T-cell (primary cell): ENCODE results near the gene PLD4. TPM values are rescaled to one million over a fixed set of nuclear protein-coding genes. Genes with fewer than 3 reads are reported as not detected.

Experiments
- ATAC-seq, 4 experiments: fragments of 200-7000 bp in 3 of 4; fragments of 150-1000 bp in 1 of 4; cut with Tn5 transposase; replicated peaks in 1 of 4; 1 replicate in 3 of 4; 2 replicates in 1 of 4; pipeline ENCODE4 v1.10.0; 2021; ENCODE audit warnings: moderate library complexity in 3 of 4, mild to moderate bottlenecking in 2 of 4, moderate number of reproducible peaks in 1 of 4
- CTCF ChIA-PET, 2 donors: fragments of 300-600 bp; sonication (Branson Sonifier 250); formaldehyde crosslinking; loops; one replicate each; lab custom pipeline; 2022; ENCODE audit warnings: antibody characterized with exemption in 2 of 2; lab: Charles Lee
- POLR2A ChIA-PET, 2 donors: fragments of 300-600 bp; sonication (Branson Sonifier 250); formaldehyde crosslinking; loops; one replicate each; lab custom pipeline; 2022; ENCODE audit warnings: antibody characterized with exemption in 2 of 2; lab: Charles Lee
- DNase-seq, 35 experiments: peaks; one replicate each; pipeline versions ENCODE4 v3.0.0 to v3.0.0-alpha.2; 2013 to 2023
- H3K27ac ChIP-seq: one replicate; pipeline ENCODE4 v1.5.1; 2013; ENCODE audit warnings: low read length
- H3K27me3 ChIP-seq, 2 experiments: replicated peaks in 1 of 2; 1 replicate in 1 of 2; 2 replicates in 1 of 2; pipeline versions ENCODE4 v1.6.1 to v1.7.0; 2013; ENCODE audit warnings: low read length in 1 of 2, mixed read lengths in 1 of 2; ENCODE audit not compliant: control insufficient read depth in 2 of 2, insufficient read depth in 2 of 2; ENCODE audit errors: extremely low read depth in 1 of 2
- H3K36me3 ChIP-seq, 2 donors: 1 replicate in 1 of 2; 2 replicates in 1 of 2; pipeline versions ENCODE4 v1.6.1 to v1.7.0; 2013; ENCODE audit warnings: low read length in 1 of 2; ENCODE audit not compliant: control insufficient read depth in 2 of 2, insufficient read depth in 1 of 2; ENCODE audit errors: extremely low read depth in 1 of 2
- H3K4me1 ChIP-seq, 2 experiments: 1 replicate in 1 of 2; 2 replicates in 1 of 2; pipeline versions ENCODE4 v1.6.1 to v1.7.0; 2013; ENCODE audit warnings: low read length in 2 of 2, mixed read lengths in 1 of 2; ENCODE audit not compliant: insufficient read depth in 2 of 2, control insufficient read depth in 1 of 2; ENCODE audit errors: extremely low read depth in 1 of 2
- H3K4me3 ChIP-seq, 2 donors: 1 replicate in 1 of 2; 2 replicates in 1 of 2; pipeline versions ENCODE4 v1.5.1 to v1.7.0; 2013; ENCODE audit warnings: mild to moderate bottlenecking in 2 of 2, low read length in 1 of 2, moderate library complexity in 1 of 2; ENCODE audit not compliant: control insufficient read depth in 1 of 2; ENCODE audit errors: extremely low read depth in 1 of 2
- H3K9me3 ChIP-seq: 2 replicates; pipeline ENCODE4 v1.7.0; 2013
- H3K27ac Mint-ChIP-seq, 2 donors: one replicate each; pipeline ENCODE4 v1.8.0; 2020 to 2021; ENCODE audit warnings: mild to moderate bottlenecking in 2 of 2, mixed read lengths in 2 of 2
- H3K27me3 Mint-ChIP-seq, 2 donors: one replicate each; pipeline ENCODE4 v1.8.0; 2021 to 2022; ENCODE audit warnings: mixed read lengths in 2 of 2
- H3K36me3 Mint-ChIP-seq: one replicate; pipeline ENCODE4 v1.8.0; 2021; ENCODE audit warnings: mixed read lengths
- H3K4me1 Mint-ChIP-seq, 3 donors: one replicate each; pipeline ENCODE4 v1.8.0; 2020 to 2022; ENCODE audit warnings: mixed read lengths in 3 of 3, mild to moderate bottlenecking in 1 of 3
- H3K4me3 Mint-ChIP-seq, 3 donors: one replicate each; pipeline ENCODE4 v1.8.0; 2020 to 2022; ENCODE audit warnings: mild to moderate bottlenecking in 3 of 3, mixed read lengths in 3 of 3, moderate library complexity in 3 of 3
- H3K9me3 Mint-ChIP-seq, 3 donors: one replicate each; pipeline ENCODE4 v1.8.0; 2020 to 2022; ENCODE audit warnings: mixed read lengths in 3 of 3
- WGBS: methylation state at CpG from one replicate; pipeline ENCODE4 v1.1.5; 2013; ENCODE audit warnings: missing lambda C conversion rate; ENCODE audit not compliant: insufficient coverage; 5-methylcytosine and 5-hydroxymethylcytosine counted together
- total RNA-seq, 35 experiments: library from RNA in 6 of 35; stranded (reverse) in 6 of 35; fragments of 120-200 nt in 1 of 35; gene quantifications; one replicate each; pipeline versions ENCODE4 v1.2.1 to v1.2.4 and lab custom pipeline; 2013 to 2026

Gene PLD4
- total RNA-seq, 5 donors from 2014 or later (not counting 1 experiment from before 2014, with no cell fraction given), result 0.65 to 4.9 (median 3.9) TPM

GRCh38 chr14:104981699-104982541 lies 57.2 kb downstream of the PLD4 start:
- Mint-ChIP-seq H3K4me3 (no peak overlapping the region), H3K9me3 (no peaks in the 10 kb centered on the region), H3K4me1 (peaks cover 9 to 17% (median 11%) of the 10 kb centered on the region in 3 donors), H3K27ac (no peak overlapping the region), H3K27me3 (peaks cover 9 to 12% of the 10 kb centered on the region in 2 donors), H3K36me3 (no peaks in the 10 kb centered on the region)
- CTCF ChIA-PET, result interaction anchor here in 1 of 2 donors (0.6 kb wide), 1 partner anchor 63 kb away, joined by 4 read pairs; no protein-coding TSS in a partner anchor
- H3K4me3 ChIP-seq, result no peak overlapping the region
- no peaks in the 10 kb centered on the region for H3K9me3 ChIP-seq
- 80% methylated on average over 14 of the region's 17 CpGs for WGBS
- POLR2A ChIA-PET, result no interaction called here
- H3K27ac ChIP-seq, result no peak overlapping the region
- peaks cover 0 to 26% of the 10 kb centered on the region in 2 experiments for H3K4me1 ChIP-seq
- ATAC-seq (no peak), DNase-seq (no peak)
- peaks cover 0 to 35% of the 10 kb centered on the region in 2 experiments for H3K27me3 ChIP-seq
- H3K36me3 ChIP-seq, result no peaks in the 10 kb centered on the region

GRCh38 chr14:104982548-104983230 lies 58.0 kb downstream of the PLD4 start:
- Histone ChIP-seq H3K36me3 (no peaks in the 10 kb centered on the region), H3K27ac (no peak overlapping the region), H3K9me3 (no peaks in the 10 kb centered on the region), H3K4me3 (no peak overlapping the region), H3K27me3 (peaks cover 0 to 31% of the 10 kb centered on the region in 2 experiments), H3K4me1 (peaks cover 0 to 19% of the 10 kb centered on the region in 2 experiments)
- Mint-ChIP-seq H3K4me1 (peaks cover 4 to 16% (median 9%) of the 10 kb centered on the region in 3 donors), H3K9me3 (no peaks in the 10 kb centered on the region), H3K36me3 (no peaks in the 10 kb centered on the region), H3K4me3 (no peak overlapping the region), H3K27me3 (peaks cover 7 to 9% of the 10 kb centered on the region in 2 donors), H3K27ac (no peak overlapping the region)
- DNase-seq, result peak in 1 of 35 experiments; percentile 21
- 84% methylated on average over 7 of the region's 10 CpGs for whole genome bisulfite sequencing
- no peak for ATAC-seq
- POLR2A ChIA-PET, result no interaction called here
- CTCF ChIA-PET, result no interaction called here

Other genes with a start within 250 kb of the PLD4 start
- gene INF2, start 235.3 kb upstream of the PLD4 start, total RNA-seq, result 100 to 1,000 TPM in 2 of 5 donors, 10 to 100 TPM in 3; 72.7 to 128 (median 83.7) TPM
- 1 to 10 TPM; 2.4 to 5.7 (median 3.5) TPM for gene ADSS1, start 200.7 kb upstream of the PLD4 start, total RNA-seq
- gene SIVA1, start 171.7 kb upstream of the PLD4 start, total RNA-seq, result 10 to 100 TPM; 62.3 to 93.5 (median 79.5) TPM
- gene AKT1, start 129.1 kb upstream of the PLD4 start, total RNA-seq, result 100 to 1,000 TPM in 2 of 5 donors, 10 to 100 TPM in 3; 68.4 to 113 (median 99.7) TPM
- 10 to 100 TPM in 1 of 5 donors, 1 to 10 TPM in 4; 3.5 to 10.5 (median 9.4) TPM for gene ZBTB42, start 123.8 kb upstream of the PLD4 start, total RNA-seq
- 10 to 100 TPM in 1 of 5 donors, 1 to 10 TPM in 4; 2.8 to 11.2 (median 6.9) TPM for gene CEP170B, start 59.6 kb upstream of the PLD4 start, total RNA-seq
- gene AHNAK2, start 53.5 kb downstream of the PLD4 start, total RNA-seq, result under 1 TPM in 3 of 5 donors, not detected in 2; 0.20 to 0.38 (median 0.22) TPM
- 1 to 10 TPM; 1.2 to 3.4 (median 2.7) TPM for gene CLBA1, start 60.9 kb downstream of the PLD4 start, total RNA-seq
- 10 to 100 TPM; 13.0 to 20.1 (median 15.8) TPM for gene CDCA4, start 96.2 kb downstream of the PLD4 start, total RNA-seq
- 10 to 100 TPM; 47.0 to 58.0 (median 49.7) TPM for gene GPR132, start 140.6 kb downstream of the PLD4 start, total RNA-seq
- gene JAG2, start 243.9 kb downstream of the PLD4 start, total RNA-seq, result 1 to 10 TPM in 4 of 5 donors, under 1 TPM in 1; 0.76 to 1.9 (median 1.2) TPM